Naive thymus-derived CD4-positive, alpha-beta T cell (primary cell): Measurements from ENCODE around the gene MAST1. TPM values are rescaled to one million over a fixed set of nuclear protein-coding genes. Genes with fewer than 3 reads are reported as not detected.
A peak's percentile ranks its signal among the peaks of the same experiment; 100 is the strongest.
"Not testable (repeated sequence)": the region's sequence is repeated elsewhere in the genome, so short reads cannot be mapped to it uniquely, and the experiment has no call there.

ENCODE experiments used
- ATAC-seq: fragments of 150-1000 bp; cut with Tn5 transposase; 2 replicates; pipeline ENCODE4 v1.10.0; 2021; ENCODE audit warnings: mild to moderate bottlenecking, moderate library complexity
- CTCF ChIA-PET: fragments of 350-600 bp; sonication (Branson Sonifier 250); formaldehyde crosslinking; loops from one replicate; lab custom pipeline; 2021; ENCODE audit warnings: antibody characterized with exemption; lab: Charles Lee
- POLR2A ChIA-PET: fragments of 350-600 bp; sonication (Branson Sonifier 250); formaldehyde crosslinking; loops from one replicate; lab custom pipeline; 2021; ENCODE audit warnings: antibody characterized with exemption, inconsistent platforms; lab: Charles Lee
- DNase-seq, 9 donors: peaks; one replicate each; pipeline versions ENCODE4 v3.0.0 to v3.0.0-alpha.2; 2020 to 2022; ENCODE audit warnings: mixed read lengths in 1 of 9
- H3K27ac ChIP-seq: one replicate; pipeline ENCODE4 v1.7.0; 2013; ENCODE audit warnings: mild to moderate bottlenecking, low read depth, low read length, moderate library complexity
- H3K27me3 ChIP-seq, 2 donors: one replicate each; pipeline ENCODE4 v1.7.0; 2013; ENCODE audit warnings: low read length in 2 of 2, mild to moderate bottlenecking in 2 of 2, moderate library complexity in 2 of 2; ENCODE audit not compliant: control insufficient read depth in 2 of 2, insufficient read depth in 2 of 2
- H3K36me3 ChIP-seq, 3 experiments: 1 replicate in 2 of 3; 2 replicates in 1 of 3; pipeline ENCODE4 v1.7.0; 2013; ENCODE audit warnings: low read length in 3 of 3, mild to moderate bottlenecking in 3 of 3, moderate library complexity in 1 of 3; ENCODE audit not compliant: insufficient read depth in 3 of 3, control insufficient read depth in 2 of 3
- H3K4me1 ChIP-seq, 2 donors: one replicate each; pipeline ENCODE4 v1.7.0; 2013; ENCODE audit warnings: low read length in 2 of 2, mild to moderate bottlenecking in 2 of 2, moderate library complexity in 1 of 2; ENCODE audit not compliant: control insufficient read depth in 2 of 2, insufficient read depth in 2 of 2
- H3K4me3 ChIP-seq: 2 replicates; pipeline ENCODE4 v1.7.0; 2013; ENCODE audit warnings: mild to moderate bottlenecking, low read length
- H3K9me3 ChIP-seq, 3 experiments: 1 replicate in 2 of 3; 2 replicates in 1 of 3; pipeline ENCODE4 v1.7.0; 2013; ENCODE audit warnings: low read length in 3 of 3; ENCODE audit not compliant: control insufficient read depth in 2 of 3
- H3K27ac Mint-ChIP-seq, 9 donors: one replicate each; pipeline ENCODE4 v1.8.0; 2020 to 2022; ENCODE audit warnings: mixed read lengths in 9 of 9, mild to moderate bottlenecking in 8 of 9, moderate library complexity in 5 of 9, inconsistent platforms in 2 of 9
- H3K27me3 Mint-ChIP-seq, 5 donors: one replicate each; pipeline ENCODE4 v1.8.0; 2021 to 2022; ENCODE audit warnings: mixed read lengths in 5 of 5, mild to moderate bottlenecking in 1 of 5
- H3K36me3 Mint-ChIP-seq, 5 donors: one replicate each; pipeline ENCODE4 v1.8.0; 2020 to 2022; ENCODE audit warnings: mixed read lengths in 5 of 5, mild to moderate bottlenecking in 3 of 5, inconsistent platforms in 1 of 5
- H3K4me1 Mint-ChIP-seq, 7 donors: one replicate each; pipeline ENCODE4 v1.8.0; 2020 to 2022; ENCODE audit warnings: mixed read lengths in 7 of 7, mild to moderate bottlenecking in 3 of 7, inconsistent platforms in 1 of 7
- H3K4me3 Mint-ChIP-seq, 10 donors: one replicate each; pipeline ENCODE4 v1.8.0; 2020 to 2022; ENCODE audit warnings: mild to moderate bottlenecking in 10 of 10, mixed read lengths in 10 of 10, moderate library complexity in 6 of 10, inconsistent platforms in 2 of 10
- H3K9me3 Mint-ChIP-seq, 11 donors: one replicate each; pipeline ENCODE4 v1.8.0; 2020 to 2022; ENCODE audit warnings: mixed read lengths in 11 of 11, mild to moderate bottlenecking in 4 of 11, inconsistent platforms in 1 of 11, moderate library complexity in 1 of 11
- intact Hi-C, 2 donors: fragments of 100-400 bp; cut with micrococcal nuclease; formaldehyde crosslinking; loops; one replicate each; pipeline ENCODE4 v1.15.1; 2023
- polyA plus RNA-seq, 2 donors: library from polyadenylated mRNA; unstranded; fragments of 300-500 nt; fragmentation: Illumina TruSeq; gene quantifications; one replicate each; pipeline ENCODE4 v1.2.3, GENCODE V29; 2021
- total RNA-seq, 6 experiments: library from RNA in 5 of 6; stranded (reverse) in 5 of 6; gene quantifications; 1 replicate in 5 of 6; 2 replicates in 1 of 6; pipeline ENCODE4 v1.2.3 and lab custom pipeline; 2021 to 2026

The MAST1 gene
- total and polyA plus RNA-seq, 7 experiments from 2014 or later: 0.51 to 3.5 (median 0.77) TPM; not detected in 1

DNA sequence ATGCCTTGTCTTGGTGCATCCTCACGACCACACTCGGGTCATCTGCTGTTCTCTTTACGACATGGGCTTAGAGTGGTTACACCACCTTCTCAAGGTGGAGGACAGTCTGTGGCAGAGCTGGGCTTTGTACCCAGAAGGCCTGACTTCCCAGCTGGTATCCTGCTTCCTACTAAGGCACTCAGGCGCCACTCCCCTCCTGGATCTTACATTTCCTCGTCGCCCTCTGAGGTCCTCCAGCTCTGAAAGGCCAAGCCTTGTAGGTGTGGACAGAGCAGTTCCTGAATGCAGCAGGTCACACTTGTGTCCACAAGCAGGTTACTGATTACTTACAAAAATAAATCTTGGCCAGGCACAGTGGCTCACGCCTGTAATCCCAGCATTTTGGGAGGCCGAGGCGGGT lies 68.9 kb downstream of the MAST1 start:
- Mint-ChIP-seq H3K36me3 (peaks cover 0 to 4% (median 0%) of the 10 kb centered on the region in 5 donors), H3K9me3 (no peaks in the 10 kb centered on the region), H3K27me3 (no peaks in the 10 kb centered on the region), H3K4me3 (no peak overlapping the region), H3K27ac (peak overlapping the region in 2 of 9 donors; percentile 44 to 59), H3K4me1 (peaks cover 0 to 3% (median 0%) of the 10 kb centered on the region in 7 donors)
- H3K36me3 ChIP-seq: no peaks in the 10 kb centered on the region
- H3K27me3 ChIP-seq: no peaks in the 10 kb centered on the region
- ChIA-PET CTCF (interaction anchor here (0.8 kb wide), 1 partner anchor 17 kb away, joined by 4 read pairs; the partner anchor contains the start of gene GCDH), POLR2A (interaction anchor here (0.7 to 2.1 kb wide), 5 partner anchors 8 to 39 kb away, joined by 3 to 8 read pairs (median 4); partner anchors contain the start of gene GCDH)
- no peaks in the 10 kb centered on the region for H3K9me3 ChIP-seq
- H3K27ac ChIP-seq: no peak overlapping the region
- intact Hi-C loops: no loop called here
- no peak for ATAC-seq
- no peak overlapping the region for H3K4me3 ChIP-seq
- no peaks in the 10 kb centered on the region for H3K4me1 ChIP-seq
- DNase-seq: no peak

- ChIA-PET POLR2A (interaction anchor here (0.6 to 3.7 kb wide), 8 partner anchors 10 to 299 kb away, joined by 3 to 46 read pairs (median 9); partner anchors contain the start of genes CALR, FARSA and GCDH), CTCF (interaction anchor here (1.6 kb wide), 1 partner anchor 53 kb away, joined by 8 read pairs; no protein-coding TSS in a partner anchor)
- Histone ChIP-seq H3K4me1 (peaks cover 12 to 23% of the 10 kb centered on the region in 2 donors), H3K9me3 (no peaks in the 10 kb centered on the region), H3K4me3 (no peak overlapping the region), H3K27ac (no peak overlapping the region), H3K36me3 (no peaks in the 10 kb centered on the region), H3K27me3 (no peaks in the 10 kb centered on the region)
- Mint-ChIP-seq H3K4me3 (no peak overlapping the region), H3K36me3 (peaks cover 0 to 2% (median 0%) of the 10 kb centered on the region in 5 donors), H3K4me1 (peaks cover 11 to 32% (median 25%) of the 10 kb centered on the region in 7 donors), H3K27me3 (no peaks in the 10 kb centered on the region), H3K9me3 (no peaks in the 10 kb centered on the region), H3K27ac (peak overlapping the region in 5 of 9 donors; percentile 81 to 99 (median 97))
- no peak for ATAC-seq
- intact Hi-C loops: no loop called here
- DNase-seq: no peak
Observed at GRCh38 chr19:12912571-12912970, 74.3 kb downstream of the MAST1 start.

GRCh38 chr19:12913011-12913561 lies 74.8 kb downstream of the MAST1 start:
- ChIA-PET POLR2A (interaction anchor here (0.6 to 3.7 kb wide), 15 partner anchors 11 to 299 kb away, joined by 3 to 46 read pairs (median 5); partner anchors contain the start of genes CALR, FARSA and GCDH), CTCF (interaction anchor here (0.7 to 2.1 kb wide), 6 partner anchors 20 to 52 kb away, joined by 3 to 8 read pairs (median 4); partner anchors contain the start of genes FARSA, GCDH and KLF1)
- Mint-ChIP-seq H3K4me1 (peaks cover 11 to 32% (median 25%) of the 10 kb centered on the region in 7 donors), H3K36me3 (peaks cover 0 to 2% (median 0%) of the 10 kb centered on the region in 5 donors), H3K27me3 (no peaks in the 10 kb centered on the region), H3K9me3 (no peaks in the 10 kb centered on the region), H3K27ac (peak overlapping the region; percentile 81 to 99 (median 97)), H3K4me3 (peak overlapping the region in 6 of 10 donors; percentile 23 to 88 (median 52))
- no peak for ATAC-seq
- H3K9me3 ChIP-seq: no peaks in the 10 kb centered on the region
- no peak overlapping the region for H3K4me3 ChIP-seq
- H3K27ac ChIP-seq: peak overlapping the region; percentile 54
- intact Hi-C loops: no loop called here
- H3K36me3 ChIP-seq: no peaks in the 10 kb centered on the region
- DNase-seq: no peak
- H3K4me1 ChIP-seq: peaks cover 12 to 23% of the 10 kb centered on the region in 2 donors
- no peaks in the 10 kb centered on the region for H3K27me3 ChIP-seq

- peak overlapping the region; percentile 54 for H3K27ac ChIP-seq
- no peaks in the 10 kb centered on the region for H3K36me3 ChIP-seq
- Mint-ChIP-seq H3K27me3 (no peaks in the 10 kb centered on the region), H3K9me3 (peaks cover 0 to 1% (median 0%) of the 10 kb centered on the region in 11 donors), H3K27ac (peak overlapping the region; percentile 81 to 99 (median 97)), H3K4me3 (peak overlapping the region; percentile 67 to 88 (median 79)), H3K4me1 (peaks cover 11 to 37% (median 28%) of the 10 kb centered on the region in 7 donors), H3K36me3 (peaks cover 0 to 2% (median 0%) of the 10 kb centered on the region in 5 donors)
- DNase-seq (peak; percentile 18 to 78 (median 67)), ATAC-seq (peak; percentile 90)
- no peaks in the 10 kb centered on the region for H3K9me3 ChIP-seq
- peaks cover 12 to 31% of the 10 kb centered on the region in 2 donors for H3K4me1 ChIP-seq
- ChIA-PET CTCF (interaction anchor here (0.7 to 2.1 kb wide), 6 partner anchors 19 to 51 kb away, joined by 3 to 8 read pairs (median 4); partner anchors contain the start of genes FARSA, GCDH and KLF1), POLR2A (interaction anchor here (0.6 to 3.7 kb wide), 18 partner anchors 9 to 1090 kb away, joined by 3 to 46 read pairs (median 6); partner anchors contain the start of genes CALR, FARSA and GCDH)
- no peaks in the 10 kb centered on the region for H3K27me3 ChIP-seq
- intact Hi-C loops: loop anchor here in 1 of 2 donors (1.0 kb wide), 1 partner anchor 23 kb away; the partner anchor contains the start of gene GCDH
- peak overlapping the region; percentile 15 for H3K4me3 ChIP-seq
Observed at GRCh38 chr19:12913851-12914690, 75.8 kb downstream of the MAST1 start.

- not testable (repeated sequence) for DNase-seq, H3K36me3 Mint-ChIP-seq, H3K27me3 ChIP-seq, H3K9me3 Mint-ChIP-seq, H3K27ac ChIP-seq, H3K9me3 ChIP-seq, H3K27me3 Mint-ChIP-seq, H3K4me3 ChIP-seq, ATAC-seq, H3K36me3 ChIP-seq
- Mint-ChIP-seq H3K4me1 (peaks cover 11 to 48% (median 37%) of the 10 kb centered on the region in 7 donors), H3K4me3 (peak overlapping the region in 2 of 10 donors; percentile 21 to 52), H3K27ac (peak overlapping the region in 7 of 9 donors; percentile 15 to 82 (median 43))
- ChIA-PET POLR2A (interaction anchor here (0.6 to 3.7 kb wide), 5 partner anchors 13 to 27 kb away, joined by 3 to 46 read pairs (median 23); partner anchors contain the start of genes FARSA and GCDH), CTCF (interaction anchor here (1.2 kb wide), 1 partner anchor 26 kb away, joined by 3 read pairs; no protein-coding TSS in a partner anchor)
- intact Hi-C loops: loop anchor here in 1 of 2 donors (5.0 kb wide), 1 partner anchor 34 kb away; the partner anchor contains the start of gene DNASE2
- peaks cover 12 to 31% of the 10 kb centered on the region in 2 donors for H3K4me1 ChIP-seq
Observed at GRCh38 chr19:12915860-12916259, 77.5 kb downstream of the MAST1 start.
